Activated naive CD8-positive, alpha-beta T cell treated with anti-CD3 and anti-CD28 coated beads, Interleukin-2, amount 50 U/mL, for 24 hours (primary cell): Measurements from ENCODE around the gene FECH.
"Not testable (repeated sequence)": the region's sequence is repeated elsewhere in the genome, so short reads cannot be mapped to it uniquely, and the experiment has no call there.

Experiments
- ATAC-seq: fragments of 150-1000 bp; cut with Tn5 transposase; one replicate; pipeline ENCODE4 v1.10.0; 2021
- DNase-seq: peaks from one replicate; pipeline ENCODE4 v3.0.0; 2021
- H3K27ac Mint-ChIP-seq: one replicate; pipeline ENCODE4 v1.8.0; 2021; ENCODE audit warnings: mild to moderate bottlenecking, mixed read lengths
- H3K27me3 Mint-ChIP-seq: one replicate; pipeline ENCODE4 v1.8.0; 2021; ENCODE audit warnings: mixed read lengths
- H3K36me3 Mint-ChIP-seq: one replicate; pipeline ENCODE4 v1.8.0; 2021; ENCODE audit warnings: low read depth, mixed read lengths
- H3K4me1 Mint-ChIP-seq: one replicate; pipeline ENCODE4 v1.8.0; 2021; ENCODE audit warnings: mixed read lengths
- H3K4me3 Mint-ChIP-seq: one replicate; pipeline ENCODE4 v1.8.0; 2021; ENCODE audit warnings: mild to moderate bottlenecking, moderate library complexity, mixed read lengths
- H3K9me3 Mint-ChIP-seq: one replicate; pipeline ENCODE4 v1.8.0; 2021; ENCODE audit warnings: mixed read lengths

The FECH gene

DNA sequence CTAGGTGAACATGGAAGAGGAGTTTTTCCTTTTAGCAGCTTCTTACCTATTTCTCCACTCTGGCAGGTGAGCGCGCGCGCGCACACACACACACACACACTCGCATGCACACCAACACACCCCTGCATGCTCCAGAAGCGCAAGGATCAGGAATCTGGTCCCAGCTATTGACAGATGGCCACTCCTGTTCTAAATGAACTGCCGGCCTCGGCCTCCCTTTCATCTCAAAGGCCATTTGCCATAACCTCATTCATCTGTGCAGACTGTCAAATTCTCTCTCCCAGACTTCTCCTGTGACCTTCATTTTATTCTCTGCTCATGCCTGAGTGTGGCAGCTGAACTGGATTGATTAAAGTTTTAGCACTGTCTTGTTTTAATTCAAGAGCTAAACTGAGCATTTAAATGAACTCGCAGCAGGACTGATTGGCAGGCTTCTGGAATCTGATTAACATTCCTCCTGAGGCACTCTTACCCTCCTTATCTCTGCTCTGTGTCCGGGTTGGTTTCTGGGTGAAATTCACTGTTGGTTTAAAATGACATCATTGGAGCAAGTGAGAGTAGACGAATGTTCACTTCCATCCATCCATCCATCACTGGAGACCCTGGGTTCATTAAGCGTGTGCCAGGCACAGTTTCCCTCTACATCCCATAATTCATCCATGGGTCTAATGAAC lies 58.8 kb downstream of the FECH start:
- Mint-ChIP-seq H3K27ac (no peak overlapping the region), H3K36me3 (no peaks in the 10 kb centered on the region), H3K4me3 (no peak overlapping the region), H3K27me3 (no peaks in the 10 kb centered on the region), H3K9me3 (no peaks in the 10 kb centered on the region), H3K4me1 (no peaks in the 10 kb centered on the region)
- ATAC-seq (no peak), DNase-seq (no peak)

DNA sequence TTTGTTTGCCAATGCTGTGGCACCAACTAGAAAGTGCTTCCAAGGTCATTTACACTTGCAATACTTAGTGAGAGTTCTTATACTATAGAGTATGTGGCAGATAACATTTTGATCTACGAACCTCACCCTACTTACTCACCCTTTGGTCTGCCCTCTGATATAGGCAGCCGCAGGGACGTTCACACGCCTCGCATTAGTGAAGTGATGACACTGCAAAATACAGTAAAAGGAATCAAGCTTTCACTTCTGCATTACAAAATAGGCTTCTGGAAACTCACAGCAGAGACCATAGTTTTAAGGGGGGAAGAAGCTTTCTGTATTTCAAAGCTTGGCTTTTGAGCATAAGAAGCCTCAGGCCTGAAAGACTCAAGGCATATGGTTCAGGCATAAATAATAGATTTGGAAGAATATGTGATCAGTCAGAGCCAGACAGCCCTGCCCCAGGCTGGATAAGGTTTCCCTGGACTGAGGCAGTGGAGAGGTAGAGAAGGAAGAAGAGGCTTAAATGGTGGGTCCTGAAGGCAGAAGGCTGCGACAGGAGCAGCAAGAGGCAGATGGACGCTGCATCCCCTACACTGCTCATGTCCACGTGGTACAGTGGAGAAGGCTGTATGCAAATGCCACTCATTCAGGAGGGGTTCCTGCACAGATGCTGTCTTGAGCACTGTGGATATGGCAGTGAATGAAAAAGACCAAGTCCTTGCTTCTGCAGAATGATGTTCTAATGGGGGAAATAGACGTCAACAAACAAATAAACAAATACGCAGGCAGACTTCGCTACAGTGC lies 63.1 kb downstream of the FECH start:
- ATAC-seq: no peak
- no peak for DNase-seq
- no peak overlapping the region for H3K27ac Mint-ChIP-seq
- H3K4me3 Mint-ChIP-seq: no peak overlapping the region
- no peaks in the 10 kb centered on the region for H3K9me3 Mint-ChIP-seq
- H3K27me3 Mint-ChIP-seq: peaks cover 7% of the 10 kb centered on the region
- H3K36me3 Mint-ChIP-seq: no peaks in the 10 kb centered on the region
- no peaks in the 10 kb centered on the region for H3K4me1 Mint-ChIP-seq

DNA sequence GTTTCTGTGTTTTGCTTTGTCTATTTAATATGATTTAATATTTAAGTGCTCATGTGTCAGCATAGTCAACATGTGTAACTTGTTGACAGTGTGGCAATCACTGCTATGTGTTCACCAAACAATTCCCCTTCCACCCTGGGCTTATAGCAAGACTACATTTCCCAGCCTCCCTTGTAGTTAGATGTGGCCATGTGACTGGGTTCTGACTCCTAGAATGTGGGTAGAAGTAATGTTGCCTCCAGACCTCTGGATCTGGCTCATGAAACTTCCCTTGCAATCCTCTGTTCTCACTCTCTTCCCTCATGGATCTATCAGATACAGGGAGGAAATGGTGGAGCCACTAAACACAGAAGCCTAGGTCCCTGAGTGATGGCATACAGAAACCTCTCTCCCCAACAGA lies 64.2 kb downstream of the FECH start:
- not testable (repeated sequence) for H3K27me3 Mint-ChIP-seq, H3K4me1 Mint-ChIP-seq, H3K4me3 Mint-ChIP-seq, H3K36me3 Mint-ChIP-seq, H3K27ac Mint-ChIP-seq, ATAC-seq, H3K9me3 Mint-ChIP-seq, DNase-seq

DNA sequence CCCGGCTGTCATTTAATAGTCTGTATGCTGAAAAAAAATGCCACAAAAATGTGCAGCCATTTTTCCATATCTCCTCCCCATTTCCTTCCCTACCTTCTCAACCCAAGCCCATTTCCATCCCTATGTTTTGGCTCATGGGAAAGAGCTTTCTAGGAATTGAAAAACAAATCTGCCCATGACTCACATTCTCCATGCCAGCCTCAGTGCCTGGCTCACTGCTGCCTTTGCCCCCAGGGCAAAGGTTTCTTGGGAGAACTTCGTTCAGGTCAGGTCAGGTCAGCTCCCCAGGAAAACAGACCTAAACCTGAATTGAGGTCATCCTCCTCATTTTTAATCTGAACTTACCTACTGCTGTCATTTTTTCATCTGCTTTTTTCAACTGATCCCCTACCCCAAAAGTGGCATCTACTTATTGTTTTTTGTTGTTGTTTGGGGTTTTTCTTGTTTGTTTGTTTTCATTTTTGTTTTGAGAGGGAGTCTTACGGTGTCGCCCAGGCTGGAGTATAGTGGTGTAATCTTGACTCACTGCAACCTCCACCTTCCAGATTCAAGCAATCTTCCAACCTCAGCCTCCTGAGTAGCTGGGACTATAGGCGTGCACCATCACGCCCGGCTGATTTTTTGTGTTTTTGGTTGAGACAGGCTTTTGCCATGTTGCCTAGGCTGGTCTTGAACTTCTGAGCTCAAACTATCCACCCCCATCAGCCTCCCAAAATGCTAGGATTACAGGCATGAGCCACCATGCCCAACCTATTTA lies 66.7 kb downstream of the FECH start:
- no peak for DNase-seq
- peaks cover 11% of the 10 kb centered on the region for H3K27me3 Mint-ChIP-seq
- ATAC-seq: no peak

DNA sequence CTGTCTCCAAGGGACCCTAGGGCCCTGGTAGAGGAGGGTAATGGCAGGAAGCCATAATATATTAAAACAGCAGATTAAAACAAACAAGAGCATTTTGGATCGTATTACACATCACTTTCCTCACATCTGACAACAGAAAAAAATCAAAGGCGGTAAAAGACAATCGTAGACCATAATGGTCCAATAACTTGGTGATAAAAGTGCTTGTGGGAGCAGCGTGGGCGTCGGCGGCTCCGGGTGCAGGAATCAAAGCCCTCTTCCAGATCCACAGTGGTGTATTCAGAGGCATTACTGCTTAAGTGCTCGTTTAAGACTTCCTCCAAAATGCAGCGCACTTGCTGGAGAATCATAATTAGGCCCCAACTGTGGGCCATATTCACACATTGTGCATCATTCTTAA lies 68.0 kb downstream of the FECH start:
- Mint-ChIP-seq H3K4me3 (no peak overlapping the region), H3K27me3 (peaks cover 14% of the 10 kb centered on the region), H3K27ac (no peak overlapping the region), H3K4me1 (no peaks in the 10 kb centered on the region), H3K9me3 (no peaks in the 10 kb centered on the region), H3K36me3 (no peaks in the 10 kb centered on the region)
- DNase-seq (no peak), ATAC-seq (no peak)

More for the DNA sequence above, 66.7 kb downstream of the FECH start:
- Mint-ChIP-seq H3K27ac (no peak overlapping the region), H3K4me3 (no peak overlapping the region), H3K9me3 (no peaks in the 10 kb centered on the region), H3K36me3 (no peaks in the 10 kb centered on the region), H3K4me1 (no peaks in the 10 kb centered on the region)

DNA sequence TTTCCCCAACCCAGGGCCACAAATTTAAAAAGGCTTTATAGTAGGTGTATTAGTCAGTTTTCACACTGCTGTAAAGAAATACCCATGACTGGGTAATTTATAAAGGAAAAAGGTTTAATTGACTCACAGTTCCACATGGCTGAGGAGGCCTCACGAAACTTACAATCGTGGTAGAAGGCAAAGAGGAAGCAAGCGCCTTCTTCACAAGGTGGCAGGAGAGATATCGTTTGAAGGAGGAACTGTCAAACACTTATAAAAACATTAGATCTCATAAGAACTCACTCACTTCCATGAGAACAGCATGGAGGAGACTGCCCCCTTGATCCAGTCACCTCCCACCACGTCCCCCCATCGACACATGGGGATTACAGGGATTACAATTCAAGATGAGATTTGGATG lies 70.4 kb downstream of the FECH start:
- H3K27ac Mint-ChIP-seq: no peak overlapping the region
- no peaks in the 10 kb centered on the region for H3K9me3 Mint-ChIP-seq
- no peak for DNase-seq
- no peaks in the 10 kb centered on the region for H3K4me1 Mint-ChIP-seq
- peaks cover 17% of the 10 kb centered on the region for H3K27me3 Mint-ChIP-seq
- ATAC-seq: no peak
- no peaks in the 10 kb centered on the region for H3K36me3 Mint-ChIP-seq
- no peak overlapping the region for H3K4me3 Mint-ChIP-seq

DNA sequence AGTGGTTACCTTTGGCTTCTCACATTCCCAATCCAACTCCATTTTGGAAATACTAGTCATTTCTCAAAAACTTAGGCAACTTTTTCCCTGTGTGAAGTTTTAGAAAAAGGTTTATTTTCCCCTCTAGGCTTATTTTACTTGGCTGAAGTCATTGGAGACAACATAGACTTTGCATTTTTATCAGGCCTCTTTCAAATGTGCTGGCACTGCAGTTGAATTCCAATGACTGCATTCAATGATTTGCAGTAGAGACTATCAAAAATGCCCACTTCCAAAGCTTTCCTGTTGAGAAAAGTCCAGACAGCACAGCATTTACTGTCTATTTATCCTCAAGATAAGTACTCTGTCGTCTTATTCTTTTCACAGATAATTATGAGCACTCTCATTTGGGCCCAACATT lies 81.3 kb downstream of the FECH start:
- H3K4me3 Mint-ChIP-seq: no peak overlapping the region
- H3K36me3 Mint-ChIP-seq: no peaks in the 10 kb centered on the region
- ATAC-seq (no peak), DNase-seq (no peak)
- H3K27me3 Mint-ChIP-seq: peaks cover 15% of the 10 kb centered on the region
- H3K9me3 Mint-ChIP-seq: no peaks in the 10 kb centered on the region
- no peak overlapping the region for H3K27ac Mint-ChIP-seq
- H3K4me1 Mint-ChIP-seq: no peaks in the 10 kb centered on the region

DNA sequence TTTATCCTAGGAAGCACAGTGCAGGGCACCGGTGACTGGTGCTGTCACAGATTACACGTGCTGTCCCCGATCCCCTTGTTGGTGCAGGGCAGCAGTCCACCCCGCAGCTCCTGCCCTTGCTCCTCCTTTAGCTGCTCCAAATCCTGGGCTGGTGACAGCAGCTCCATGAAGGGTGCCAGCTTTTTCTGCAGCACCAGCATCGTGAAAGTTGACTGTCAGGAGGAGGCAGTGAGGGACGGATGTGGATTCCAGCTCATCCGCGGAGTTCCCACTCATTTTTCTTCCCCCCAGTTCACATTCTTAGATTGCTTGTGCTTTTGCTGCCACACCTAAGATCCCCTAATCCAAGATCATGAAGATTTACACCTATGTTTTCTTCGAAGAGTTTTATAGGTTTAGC lies 83.9 kb downstream of the FECH start:
- Mint-ChIP-seq H3K4me1 (no peaks in the 10 kb centered on the region), H3K9me3 (no peaks in the 10 kb centered on the region), H3K27me3 (peaks cover 7% of the 10 kb centered on the region), H3K36me3 (no peaks in the 10 kb centered on the region), H3K4me3 (no peak overlapping the region), H3K27ac (no peak overlapping the region)
- no peak for DNase-seq
- no peak for ATAC-seq

DNA sequence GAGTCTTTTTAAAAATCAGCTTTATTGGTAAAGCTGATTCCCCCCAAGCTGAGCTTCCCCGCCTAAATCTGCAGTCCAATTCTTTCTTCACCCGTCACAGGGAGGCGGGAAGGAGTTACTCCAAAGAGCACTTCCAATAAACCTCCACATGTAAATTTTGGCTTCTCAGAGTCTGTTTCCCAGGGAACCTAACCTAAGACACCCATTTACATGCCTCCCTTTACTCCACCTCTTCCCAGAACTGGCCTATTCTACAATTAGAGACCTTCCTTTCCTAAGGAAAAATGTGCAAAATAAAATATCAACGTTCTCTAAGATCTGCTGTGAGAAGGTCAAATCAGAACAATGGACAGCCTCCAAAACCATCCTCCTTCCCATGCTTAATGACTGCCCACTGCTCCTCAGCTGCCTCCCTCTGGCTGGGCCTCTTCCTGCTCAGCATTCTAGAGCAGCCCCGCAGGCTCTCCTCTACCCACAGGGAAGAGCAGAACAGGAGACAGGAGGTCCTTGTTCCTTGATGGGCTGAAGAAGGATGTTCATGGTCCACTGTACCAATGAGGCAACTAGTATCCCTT lies 87.7 kb downstream of the FECH start:
- DNase-seq: no peak
- no peak overlapping the region for H3K4me3 Mint-ChIP-seq
- H3K27me3 Mint-ChIP-seq: peaks cover 4% of the 10 kb centered on the region
- no peaks in the 10 kb centered on the region for H3K4me1 Mint-ChIP-seq
- ATAC-seq: no peak
- H3K27ac Mint-ChIP-seq: no peak overlapping the region
- H3K36me3 Mint-ChIP-seq: no peaks in the 10 kb centered on the region
- H3K9me3 Mint-ChIP-seq: no peaks in the 10 kb centered on the region
